ENCODE measurements around the gene VSTM2L. TPM values are rescaled to one million over a fixed set of nuclear protein-coding genes. Genes with fewer than 3 reads are reported as not detected.

The VSTM2L gene
- polyA plus RNA-seq, 5 donors: 3.5 to 30.3 (median 6.6) TPM

GRCh38 chr20:37935435-37935834 is 32.5 kb downstream of the VSTM2L start:
- DNase-seq: no peak

DNA sequence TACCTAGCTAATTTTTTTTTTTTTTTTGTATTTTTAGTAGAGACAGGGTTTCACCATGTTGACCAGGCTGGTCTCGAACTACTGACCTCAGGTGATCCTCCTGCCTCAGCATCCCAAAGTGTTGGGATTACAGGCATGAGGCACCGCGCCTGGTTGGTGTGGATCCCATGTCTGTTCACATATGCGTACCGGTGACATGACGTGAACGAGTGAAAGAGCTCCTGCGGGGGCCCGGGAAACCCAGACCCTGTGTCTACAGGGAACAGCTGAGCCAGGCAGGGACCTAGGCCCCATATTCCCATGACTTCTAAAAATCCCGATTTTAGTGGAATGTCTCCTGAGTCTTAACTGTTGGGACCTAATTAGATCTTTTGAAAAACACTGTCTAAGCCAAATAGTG is 33.1 kb downstream of the VSTM2L start:
- DNase-seq: no peak

- no peak for DNase-seq
Measured at GRCh38 chr20:37936451-37936850, 33.5 kb downstream of the VSTM2L start.

- no peak for DNase-seq
Measured at GRCh38 chr20:37937686-37938085, 34.8 kb downstream of the VSTM2L start.

DNA sequence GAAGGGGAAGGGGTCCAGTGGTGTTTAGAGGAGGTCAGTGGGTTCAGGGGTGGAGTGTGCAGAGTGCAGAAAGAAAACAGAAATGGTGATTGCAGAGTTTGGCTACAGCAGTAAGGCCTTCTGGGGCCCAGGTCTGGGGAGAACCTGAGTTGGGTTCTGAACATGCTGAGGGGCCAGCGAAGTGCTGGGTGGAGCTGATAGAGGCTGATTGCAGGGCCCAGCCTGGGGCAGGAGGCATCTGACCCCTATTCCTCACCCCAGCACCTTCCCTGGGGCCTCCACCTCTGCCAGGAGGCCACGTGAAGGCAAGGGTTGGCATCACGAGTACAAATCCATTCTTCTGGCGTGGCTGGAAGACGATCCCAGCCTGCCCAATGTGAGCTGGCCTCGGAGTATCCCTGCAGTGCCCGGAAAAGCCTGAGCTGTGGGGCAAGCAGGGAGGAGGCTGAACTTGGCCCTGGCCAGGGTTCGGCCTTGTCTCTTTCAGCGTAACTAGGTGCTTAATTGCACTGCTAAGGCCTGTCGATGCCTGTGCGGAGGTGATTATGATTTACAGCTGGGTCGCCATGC is 35.3 kb downstream of the VSTM2L start:
- no peak for DNase-seq

- no peak for DNase-seq
Measured at GRCh38 chr20:37938954-37939353, 36.0 kb downstream of the VSTM2L start.

- DNase-seq: no peak
Measured at GRCh38 chr20:37939701-37940560, 37.0 kb downstream of the VSTM2L start.

GRCh38 chr20:37940858-37941257 is 37.9 kb downstream of the VSTM2L start:
- DNase-seq: no peak

DNA sequence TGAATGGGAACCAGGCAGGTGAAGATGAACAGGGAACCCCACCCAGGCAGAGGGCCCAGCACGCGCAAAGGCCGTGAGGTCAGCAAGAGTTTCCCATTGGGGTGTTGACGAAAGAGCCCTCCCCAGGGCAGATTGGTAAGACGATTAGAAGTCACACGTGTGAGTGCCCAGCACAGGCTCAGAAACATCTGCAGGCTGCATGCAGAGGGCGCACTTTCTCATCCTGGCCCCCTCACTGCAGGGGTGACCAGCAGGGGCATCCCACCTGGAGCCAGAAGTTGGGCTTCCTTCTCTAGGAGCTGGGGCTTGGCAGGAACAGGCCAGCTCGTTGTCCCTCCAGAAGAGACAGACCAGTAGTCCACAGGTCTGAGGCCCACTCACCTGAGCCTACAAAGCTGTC is 38.4 kb downstream of the VSTM2L start:
- no peak for DNase-seq

DNA sequence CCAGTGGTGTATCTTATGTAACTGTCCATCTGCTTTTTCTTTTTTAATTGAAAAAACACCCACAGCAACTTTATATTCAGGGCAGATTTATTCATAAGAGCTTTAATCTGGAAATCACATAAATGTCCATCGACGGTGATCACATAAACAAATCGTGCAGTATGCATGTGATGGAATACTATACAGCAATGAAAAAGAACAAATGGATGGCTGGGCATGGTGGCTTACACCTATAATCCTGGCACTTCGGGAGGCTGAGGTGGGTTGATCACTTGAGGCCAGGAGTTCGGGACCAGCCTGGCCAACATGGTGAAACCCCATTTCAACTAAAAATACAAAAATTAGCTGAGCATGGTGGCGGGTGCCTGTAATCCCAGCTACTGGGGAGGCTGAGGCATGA is 39.1 kb downstream of the VSTM2L start:
- no peak for DNase-seq

GRCh38 chr20:37943033-37943432 is 40.1 kb downstream of the VSTM2L start:
- DNase-seq: no peak

DNA sequence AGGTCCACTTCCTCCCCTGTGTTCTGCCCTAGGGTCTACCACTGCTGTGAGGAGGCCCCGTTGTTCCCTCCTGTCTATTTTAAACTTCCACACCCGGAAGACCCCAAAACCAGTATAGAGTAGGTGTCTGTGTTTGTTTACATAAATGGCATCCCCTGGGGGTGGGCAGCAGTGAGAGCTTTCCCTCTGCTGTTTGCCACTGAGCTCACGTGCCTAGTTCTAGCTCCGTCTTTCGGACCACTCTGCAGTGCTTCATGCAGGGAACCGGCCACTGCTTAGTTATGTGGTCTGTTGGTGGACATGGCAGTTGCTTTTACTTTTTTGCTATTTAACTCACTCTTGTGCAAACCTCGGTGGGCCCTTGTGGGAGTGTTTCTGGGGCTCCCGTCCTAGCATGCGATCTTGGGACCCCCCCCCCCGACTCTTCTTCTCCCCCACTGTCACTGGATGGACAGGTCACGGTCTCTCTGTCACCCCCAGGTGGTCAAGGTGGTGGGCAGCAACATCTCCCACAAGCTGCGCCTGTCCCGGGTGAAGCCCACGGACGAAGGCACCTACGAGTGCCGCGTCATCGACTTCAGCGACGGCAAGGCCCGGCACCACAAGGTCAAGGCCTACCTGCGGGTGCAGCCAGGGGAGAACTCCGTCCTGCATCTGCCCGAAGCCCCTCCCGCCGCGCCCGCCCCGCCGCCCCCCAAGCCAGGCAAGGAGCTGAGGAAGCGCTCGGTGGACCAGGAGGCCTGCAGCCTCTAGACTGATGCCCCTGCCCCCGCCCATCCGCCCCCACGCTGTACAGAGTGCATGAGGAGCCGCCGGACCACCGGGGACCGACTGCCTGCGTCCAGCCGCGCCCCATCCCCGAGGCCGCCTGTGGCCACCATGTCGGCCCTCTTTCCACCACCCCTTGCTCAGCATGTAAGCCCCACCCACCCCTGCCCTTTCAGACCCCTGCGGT is 40.9 kb downstream of the VSTM2L start:
- DNase-seq: no peak

- DNase-seq: no peak
Measured at GRCh38 chr20:37944456-37944981, 41.6 kb downstream of the VSTM2L start.

DNA sequence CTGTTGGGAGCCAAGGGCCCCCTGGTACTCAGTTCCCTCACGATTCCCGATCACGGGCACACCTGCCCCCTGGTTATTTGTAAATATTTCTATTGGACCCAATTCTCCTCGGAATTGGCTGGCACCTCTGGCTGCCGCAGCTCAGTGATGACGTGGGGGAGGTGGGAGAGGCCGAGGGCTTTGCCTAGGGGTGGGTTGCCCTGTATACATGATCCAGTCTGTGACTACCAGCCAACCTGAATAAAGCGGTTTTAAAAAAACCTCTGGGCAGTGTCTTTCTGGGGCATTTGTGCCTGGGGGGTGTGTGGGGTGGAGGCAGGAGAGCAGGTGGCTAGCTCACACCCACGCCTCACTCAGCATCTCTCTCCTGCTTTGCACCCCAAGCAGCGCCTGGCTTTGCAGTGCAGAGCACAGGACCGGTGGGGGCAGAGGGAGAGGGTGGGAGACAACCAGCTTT is 42.2 kb downstream of the VSTM2L start:
- no peak for DNase-seq

DNA sequence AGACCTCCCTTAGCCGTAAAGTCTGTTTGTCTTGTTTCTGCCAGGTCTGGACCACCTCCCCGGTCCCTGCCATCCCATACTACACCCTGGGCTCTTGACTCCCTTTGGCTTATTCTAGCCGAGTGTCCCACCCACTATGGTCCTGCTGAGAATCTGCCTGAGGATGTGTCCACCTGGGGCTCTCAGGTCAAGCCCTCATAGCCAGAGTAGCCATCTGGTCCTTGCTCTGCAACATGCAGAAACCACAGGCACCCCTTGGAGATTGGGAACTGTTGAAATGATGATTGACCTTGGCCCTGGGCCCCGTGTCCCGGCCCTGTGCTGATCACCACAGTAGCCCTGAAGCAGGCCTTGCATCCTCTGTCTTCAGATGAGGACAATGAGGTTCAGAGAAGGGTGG is 44.0 kb downstream of the VSTM2L start:
- DNase-seq: no peak

DNA sequence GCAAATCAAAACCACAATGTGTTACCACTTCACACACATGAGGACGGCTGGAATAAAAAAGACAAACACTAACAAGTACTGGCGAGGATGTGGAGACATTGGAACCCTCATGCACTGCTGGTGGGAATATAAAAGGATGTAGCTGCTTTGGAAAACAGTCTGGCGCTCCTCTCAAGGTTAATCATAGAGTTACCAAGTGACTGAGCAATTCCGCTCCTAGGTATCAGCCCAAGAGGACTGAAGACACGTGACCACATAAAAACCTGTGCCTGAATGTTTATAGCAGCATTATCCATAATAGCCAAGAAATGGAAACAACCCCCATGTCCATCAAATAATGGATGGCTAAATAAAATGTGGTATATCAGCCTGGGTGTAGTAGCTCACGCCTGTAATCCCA is 45.0 kb downstream of the VSTM2L start:
- no peak for DNase-seq

GRCh38 chr20:37948956-37949355 is 46.0 kb downstream of the VSTM2L start:
- DNase-seq: no peak

GRCh38 chr20:37954190-37954589 is 51.3 kb downstream of the VSTM2L start:
- no peak for DNase-seq

- DNase-seq: no peak
Measured at GRCh38 chr20:37954626-37955025, 51.7 kb downstream of the VSTM2L start.

GRCh38 chr20:37955511-37955910 is 52.6 kb downstream of the VSTM2L start:
- DNase-seq: no peak

DNA sequence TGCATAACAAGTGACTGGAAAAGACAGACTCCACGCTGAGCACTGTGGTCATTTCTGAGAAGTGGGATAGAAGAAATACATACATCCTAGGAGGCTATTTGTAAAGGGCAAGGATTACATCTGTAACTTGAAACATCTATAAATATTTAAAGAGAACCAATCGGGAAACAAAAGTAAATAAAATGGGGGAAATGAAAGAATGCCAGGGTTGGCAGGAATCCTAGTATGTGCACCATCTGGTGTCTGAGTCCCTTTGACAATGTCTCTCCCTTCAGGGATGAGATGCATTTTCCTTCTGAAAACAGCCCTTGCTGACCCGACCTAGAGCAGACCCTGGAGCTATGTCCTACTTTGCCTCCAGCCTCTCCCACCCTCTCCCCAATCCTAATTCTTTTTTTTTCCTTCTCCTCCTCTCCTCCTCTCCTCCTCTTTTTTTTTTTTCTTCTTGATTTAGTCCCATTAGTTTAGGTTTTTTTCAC is 53.2 kb downstream of the VSTM2L start:
- no peak for DNase-seq
